Kidney (tissue), 14 donors: ENCODE results near the gene ADAMTS17. TPM values are rescaled to one million over a fixed set of nuclear protein-coding genes. Genes with fewer than 3 reads are reported as not detected.
"Not testable (repeated sequence)": the region's sequence is repeated elsewhere in the genome, so short reads cannot be mapped to it uniquely, and the experiment has no call there.

Source experiments
- DNase-seq, 5 donors: peaks; one replicate each; pipeline ENCODE4 v3.0.0-alpha.2; 2013 to 2020
- FAIRE-seq: peaks from 2 replicates; lab custom pipeline; 2012; peaks lifted over from hg19 to GRCh38; lab: Jason Lieb, UNC
- H3K27ac ChIP-seq, 2 donors: one replicate each; pipeline ENCODE4 v1.7.0; 2013; ENCODE audit warnings: low read depth in 2 of 2, low read length in 2 of 2, inconsistent platforms in 1 of 2
- H3K27me3 ChIP-seq: one replicate; pipeline ENCODE4 v1.7.1; 2013; ENCODE audit warnings: low read length, inconsistent platforms; ENCODE audit not compliant: control insufficient read depth, insufficient read depth
- H3K36me3 ChIP-seq, 3 donors: one replicate each; pipeline versions ENCODE4 v1.7.0 to v1.7.1; 2013; ENCODE audit warnings: low read length in 3 of 3, control low read depth in 1 of 3, inconsistent platforms in 1 of 3; ENCODE audit not compliant: insufficient read depth in 3 of 3, control insufficient read depth in 2 of 3
- H3K4me1 ChIP-seq, 3 donors: one replicate each; pipeline versions ENCODE4 v1.7.0 to v1.7.1; 2013; ENCODE audit warnings: low read length in 3 of 3, inconsistent platforms in 1 of 3, low read depth in 1 of 3; ENCODE audit not compliant: control insufficient read depth in 2 of 3, insufficient read depth in 2 of 3
- H3K4me3 ChIP-seq, 3 donors: one replicate each; pipeline versions ENCODE4 v1.7.0 to v1.8.1; 2013; ENCODE audit warnings: low read length in 3 of 3, control low read depth in 1 of 3, inconsistent platforms in 1 of 3
- H3K9ac ChIP-seq, 3 donors: one replicate each; pipeline versions ENCODE4 v1.7.0 to v1.7.1; 2013; ENCODE audit warnings: low read length in 3 of 3, control low read depth in 1 of 3, inconsistent platforms in 1 of 3
- H3K9me3 ChIP-seq, 3 donors: one replicate each; pipeline versions ENCODE4 v1.7.0 to v1.7.1; 2013; ENCODE audit warnings: low read length in 3 of 3, control low read depth in 1 of 3, inconsistent platforms in 1 of 3; ENCODE audit not compliant: control insufficient read depth in 2 of 3, insufficient read depth in 1 of 3
- intact Hi-C: fragments of 100-400 bp; cut with DNase I; formaldehyde crosslinking; loops from one replicate; pipeline ENCODE4 v1.11.1; 2022
- polyA plus RNA-seq: library from polyadenylated mRNA; stranded (reverse); fragments of 350-450 nt; fragmentation: Illumina TruSeq; extraction: RNeasy Lipid Tissue Mini Kit (QIAGEN cat#74804); gene quantifications from one replicate; pipeline ENCODE4 v1.2.3, GENCODE V29; 2014; ENCODE audit warnings: low read depth, low replicate concordance; ENCODE audit not compliant: insufficient read depth
- total RNA-seq: library from RNA; stranded (reverse); fragmentation: NEBNext Ultra II Directional; extraction: Animal tissue kit (Norgen Biotek cat#: 25700); gene quantifications from one replicate; pipeline ENCODE4 v1.2.1, GENCODE V29; 2021
- TF ChIP-seq, protein P1 (sequence below): IDR thresholded peaks from 3 replicates; pipeline ENCODE4 v1.5.1; 2012; ENCODE audit warnings: mild to moderate bottlenecking, moderate library complexity, borderline replicate concordance; ENCODE audit not compliant: insufficient read depth; ENCODE audit errors: extremely low read depth
- donor health status: control.
- donor health status: control.
- donor health status: control.
- donor health status: control.
- donor health status: control.
- donor health status: DM: yes; HTN: yes; CAD: no.
- donor health status: Normal renal cell carcinoma (clear cell type).

Gene ADAMTS17
- total and polyA plus RNA-seq, 2 donors from 2014 or later: 1.7 to 2.2 TPM

DNA sequence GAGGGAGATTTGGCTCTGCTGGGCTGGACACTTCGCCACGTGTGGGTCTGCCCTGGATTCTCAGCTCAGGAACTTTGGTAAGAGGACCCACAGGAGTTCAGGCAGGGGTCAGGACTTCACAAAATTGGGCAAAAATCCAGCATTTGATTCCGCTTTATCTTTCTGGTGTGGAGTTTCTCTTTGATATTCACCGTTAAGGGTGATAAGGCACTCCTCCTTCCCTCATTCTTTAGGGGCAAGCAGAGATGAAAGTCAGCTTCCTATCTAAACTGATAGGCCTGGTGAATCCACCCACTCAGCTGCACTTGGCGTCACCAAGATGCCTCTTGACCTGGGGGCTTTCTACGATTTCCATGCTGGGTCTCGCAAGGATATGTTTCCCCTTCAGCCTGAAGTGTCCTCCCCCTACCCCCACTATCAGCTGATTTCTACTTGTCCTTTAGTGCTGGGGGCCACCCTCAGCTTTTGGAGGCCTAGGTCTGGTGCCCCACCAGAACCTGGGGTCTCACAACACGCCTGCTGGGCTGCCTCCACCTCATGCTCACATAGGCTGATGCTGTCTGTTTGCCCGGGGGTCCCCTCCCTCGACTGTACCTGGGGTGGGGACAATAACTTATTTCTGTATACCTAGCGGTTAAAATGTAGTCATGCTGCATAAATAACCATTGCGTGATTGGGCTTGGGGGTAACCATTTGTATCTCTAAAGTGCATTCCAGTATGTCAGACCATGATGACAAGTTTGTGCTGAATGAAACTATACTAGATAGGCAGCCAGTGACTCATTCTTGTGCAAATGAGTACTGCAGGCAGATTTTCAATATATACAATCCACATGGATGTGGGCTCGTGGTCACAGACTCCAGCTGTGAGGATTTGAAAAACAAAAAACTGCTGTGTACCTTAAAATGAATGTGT, 248.3 kb downstream of the ADAMTS17 start:
- TF ChIP-seq, protein P1, sequence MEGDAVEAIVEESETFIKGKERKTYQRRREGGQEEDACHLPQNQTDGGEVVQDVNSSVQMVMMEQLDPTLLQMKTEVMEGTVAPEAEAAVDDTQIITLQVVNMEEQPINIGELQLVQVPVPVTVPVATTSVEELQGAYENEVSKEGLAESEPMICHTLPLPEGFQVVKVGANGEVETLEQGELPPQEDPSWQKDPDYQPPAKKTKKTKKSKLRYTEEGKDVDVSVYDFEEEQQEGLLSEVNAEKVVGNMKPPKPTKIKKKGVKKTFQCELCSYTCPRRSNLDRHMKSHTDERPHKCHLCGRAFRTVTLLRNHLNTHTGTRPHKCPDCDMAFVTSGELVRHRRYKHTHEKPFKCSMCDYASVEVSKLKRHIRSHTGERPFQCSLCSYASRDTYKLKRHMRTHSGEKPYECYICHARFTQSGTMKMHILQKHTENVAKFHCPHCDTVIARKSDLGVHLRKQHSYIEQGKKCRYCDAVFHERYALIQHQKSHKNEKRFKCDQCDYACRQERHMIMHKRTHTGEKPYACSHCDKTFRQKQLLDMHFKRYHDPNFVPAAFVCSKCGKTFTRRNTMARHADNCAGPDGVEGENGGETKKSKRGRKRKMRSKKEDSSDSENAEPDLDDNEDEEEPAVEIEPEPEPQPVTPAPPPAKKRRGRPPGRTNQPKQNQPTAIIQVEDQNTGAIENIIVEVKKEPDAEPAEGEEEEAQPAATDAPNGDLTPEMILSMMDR: no peak
- DNase-seq (no peak), FAIRE-seq (no peak)
- Histone ChIP-seq H3K4me1 (no peaks in the 10 kb centered on the region), H3K4me3 (no peak overlapping the region), H3K27ac (no peak overlapping the region), H3K27me3 (no peaks in the 10 kb centered on the region), H3K9me3 (no peaks in the 10 kb centered on the region), H3K9ac (no peak overlapping the region), H3K36me3 (no peaks in the 10 kb centered on the region)
- intact Hi-C loops: no loop called here

- TF ChIP-seq, protein P1: no peak
- H3K27ac ChIP-seq: no peak overlapping the region
- no peak overlapping the region for H3K4me3 ChIP-seq
- no peak overlapping the region for H3K9ac ChIP-seq
- H3K4me1 ChIP-seq: no peaks in the 10 kb centered on the region
- intact Hi-C loops: no loop called here
- H3K27me3 ChIP-seq: no peaks in the 10 kb centered on the region
- H3K9me3 ChIP-seq: no peaks in the 10 kb centered on the region
- no peak for FAIRE-seq
- no peak for DNase-seq
- no peaks in the 10 kb centered on the region for H3K36me3 ChIP-seq
These were observed 249.7 kb downstream of the ADAMTS17 start for GRCh38 chr15:100092034-100092433.

- no peaks in the 10 kb centered on the region for H3K27me3 ChIP-seq
- H3K9ac ChIP-seq: no peak overlapping the region
- TF ChIP-seq, protein P1: no peak
- no peaks in the 10 kb centered on the region for H3K9me3 ChIP-seq
- no peak overlapping the region for H3K27ac ChIP-seq
- no peak for FAIRE-seq
- no peaks in the 10 kb centered on the region for H3K36me3 ChIP-seq
- intact Hi-C loops: no loop called here
- no peak for DNase-seq
- H3K4me3 ChIP-seq: no peak overlapping the region
- no peaks in the 10 kb centered on the region for H3K4me1 ChIP-seq
These were observed 251.4 kb downstream of the ADAMTS17 start for GRCh38 chr15:100090411-100090810.

DNA sequence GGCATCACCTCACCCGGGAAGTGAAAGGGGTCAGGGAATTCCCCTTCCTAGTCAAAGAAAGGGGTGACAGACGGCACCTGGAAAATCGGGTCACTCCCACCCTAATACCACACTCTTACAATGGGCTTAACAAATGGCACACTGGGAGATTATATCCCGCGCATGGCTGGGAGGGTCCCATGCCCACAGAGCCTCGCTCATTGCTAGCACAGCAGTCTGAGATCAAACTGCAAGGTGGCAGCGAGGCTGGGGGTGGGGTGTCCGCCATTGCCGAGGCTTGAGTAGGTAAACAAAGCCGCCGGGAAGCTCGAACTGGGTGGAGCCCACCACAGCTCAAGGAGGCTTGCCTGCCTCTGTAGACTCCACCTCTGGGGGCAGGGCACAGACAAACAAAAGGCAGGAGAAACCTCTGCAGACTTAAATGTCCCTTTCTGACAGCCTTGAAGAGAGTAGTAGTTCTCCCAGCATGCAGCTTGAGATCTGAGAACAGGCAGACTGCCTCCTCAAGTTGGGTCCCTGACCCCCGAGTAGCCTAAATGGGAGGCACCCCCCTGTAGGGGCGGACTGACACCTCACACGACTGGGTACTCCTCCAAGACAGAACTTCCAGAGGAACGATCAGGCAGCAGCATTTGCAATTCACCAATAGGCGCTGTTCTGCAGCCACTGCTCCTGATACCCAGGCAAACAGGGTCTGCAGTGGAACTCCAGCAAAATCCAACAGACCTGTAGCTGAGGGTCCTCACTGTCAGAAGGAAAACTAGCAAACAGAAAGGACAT, 257.5 kb downstream of the ADAMTS17 start:
- DNase-seq, H3K36me3 ChIP-seq, H3K4me3 ChIP-seq, H3K4me1 ChIP-seq, H3K27me3 ChIP-seq, H3K9ac ChIP-seq, H3K27ac ChIP-seq, intact Hi-C loops, H3K9me3 ChIP-seq, FAIRE-seq: not testable (repeated sequence)
